ENCODE data around the gene BMI1. TPM values are rescaled to one million over a fixed set of nuclear protein-coding genes. Genes with fewer than 3 reads are reported as not detected.

The BMI1 gene
- total and polyA plus RNA-seq, 7 experiments from 2014 or later, result 26.1 to 80.5 (median 47.8) TPM

DNA sequence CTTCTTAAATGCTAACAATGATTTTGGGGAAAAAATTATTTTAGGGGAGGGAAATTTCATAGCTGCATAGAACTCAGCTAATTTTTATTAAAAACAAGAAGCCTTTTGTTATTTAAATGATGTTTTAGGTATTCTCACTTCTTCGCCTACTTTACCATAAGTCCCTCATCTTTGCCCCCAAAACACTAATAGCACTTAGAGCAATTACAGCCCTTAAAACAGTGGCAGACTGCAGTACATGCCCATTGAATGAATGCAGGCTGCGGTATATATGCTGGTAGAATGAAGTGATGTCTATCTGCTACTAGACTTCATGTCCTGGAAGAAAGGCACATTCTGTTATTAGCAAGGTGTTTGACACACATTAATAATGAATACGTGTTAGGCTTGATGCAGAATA is 21.5 kb downstream of the BMI1 start:
- intact Hi-C loops (cut with micrococcal nuclease), result loop anchor here (5.0 to 10.0 kb wide), 4 partner anchors 135 to 852 kb away; partner anchors contain the start of gene PTF1A (in 1 of the 2)
- Histone ChIP-seq H3K27me3 (ENCODE audit: control insufficient read depth in 2 of 2, insufficient read depth in 2 of 2, low read length in 2 of 2) (peaks cover 49 to 76% of the 10 kb centered on the region in 2 donors), H3K4me1 (ENCODE audit: control insufficient read depth in 2 of 2, insufficient read depth in 2 of 2, low read length in 2 of 2) (peaks cover 8 to 12% of the 10 kb centered on the region in 2 donors), H3K9me3 (ENCODE audit: control insufficient read depth in 2 of 3, low read length in 3 of 3) (peaks cover 0 to 4% (median 0%) of the 10 kb centered on the region in 3 experiments), H3K27ac (ENCODE audit: low read depth, low read length) (no peak overlapping the region), H3K4me3 (ENCODE audit: low read length) (no peak overlapping the region), H3K36me3 (ENCODE audit: control insufficient read depth in 2 of 3, insufficient read depth in 3 of 3, low read length in 3 of 3) (no peaks in the 10 kb centered on the region)
- DNase-seq (no peak), ATAC-seq (no peak)
- Mint-ChIP-seq H3K27ac (peak overlapping the region in 1 of 9 donors; percentile 67), H3K36me3 (peaks cover 0 to 13% (median 0%) of the 10 kb centered on the region in 5 donors), H3K9me3 (peaks cover 0 to 68% (median 19%) of the 10 kb centered on the region in 11 donors), H3K27me3 (peaks cover 71 to 84% (median 84%) of the 10 kb centered on the region in 5 donors), H3K4me1 (peaks cover 0 to 46% (median 18%) of the 10 kb centered on the region in 7 donors), H3K4me3 (peak overlapping the region in 2 of 10 donors; percentile 14 to 56)
- ChIA-PET POLR2A (interaction anchor here (0.9 to 3.3 kb wide), 4 partner anchors 21 to 94 kb away, joined by 4 to 11 read pairs (median 7); no protein-coding TSS in a partner anchor), CTCF (interaction anchor here (0.7 kb wide), 1 partner anchor 331 kb away, joined by 3 read pairs; no protein-coding TSS in a partner anchor)

DNA sequence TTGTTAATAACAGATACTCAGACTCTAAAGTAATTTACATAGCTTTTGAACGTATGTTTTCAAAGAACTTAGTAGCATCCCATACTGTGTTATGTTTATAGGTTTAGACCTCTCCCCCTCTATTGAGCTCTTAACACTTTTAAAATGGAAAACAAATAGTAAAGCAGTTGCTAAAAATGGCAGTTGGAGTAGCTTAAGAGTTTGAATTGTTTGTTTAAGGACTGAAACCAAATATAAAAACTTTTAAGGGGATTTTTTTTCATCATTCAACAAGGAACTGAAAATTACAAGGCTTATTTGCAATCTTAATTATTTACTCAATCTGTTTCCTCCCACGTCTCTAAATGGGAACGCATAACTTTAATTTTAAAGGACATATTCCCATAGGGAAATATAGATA is 22.8 kb downstream of the BMI1 start:
- Histone ChIP-seq H3K36me3 (ENCODE audit: control insufficient read depth in 2 of 3, insufficient read depth in 3 of 3, low read length in 3 of 3) (no peaks in the 10 kb centered on the region), H3K9me3 (ENCODE audit: control insufficient read depth in 2 of 3, low read length in 3 of 3) (peaks cover 0 to 4% (median 0%) of the 10 kb centered on the region in 3 experiments), H3K4me3 (ENCODE audit: low read length) (no peak overlapping the region), H3K27me3 (ENCODE audit: control insufficient read depth in 2 of 2, insufficient read depth in 2 of 2, low read length in 2 of 2) (peaks cover 36 to 63% of the 10 kb centered on the region in 2 donors), H3K4me1 (ENCODE audit: control insufficient read depth in 2 of 2, insufficient read depth in 2 of 2, low read length in 2 of 2) (peaks cover 8 to 12% of the 10 kb centered on the region in 2 donors), H3K27ac (ENCODE audit: low read depth, low read length) (no peak overlapping the region)
- CTCF ChIA-PET, result interaction anchor here (0.7 kb wide), 2 partner anchors 17 to 84 kb away, joined by 3 read pairs; no protein-coding TSS in a partner anchor
- POLR2A ChIA-PET, result interaction anchor here (0.7 to 3.3 kb wide), 7 partner anchors 8 to 1106 kb away, joined by 3 to 11 read pairs (median 4); partner anchors contain the start of gene COMMD3
- peaks cover 60 to 84% (median 71%) of the 10 kb centered on the region in 5 donors for H3K27me3 Mint-ChIP-seq
- no peak for DNase-seq
- H3K27ac Mint-ChIP-seq, result peak overlapping the region in 2 of 9 donors; percentile 41 to 52
- H3K4me1 Mint-ChIP-seq, result peaks cover 0 to 37% (median 17%) of the 10 kb centered on the region in 7 donors
- H3K9me3 Mint-ChIP-seq, result peaks cover 0 to 62% (median 17%) of the 10 kb centered on the region in 11 donors
- ATAC-seq, result no peak
- peaks cover 0 to 13% (median 0%) of the 10 kb centered on the region in 5 donors for H3K36me3 Mint-ChIP-seq
- peak overlapping the region in 1 of 10 donors; percentile 65 for H3K4me3 Mint-ChIP-seq
- intact Hi-C loops (cut with micrococcal nuclease), result loop anchor here (1.0 to 10.0 kb wide), 5 partner anchors 10 to 851 kb away; partner anchors contain the start of gene PTF1A (in 1 of the 2)

- Mint-ChIP-seq H3K27ac (peak overlapping the region in 6 of 9 donors; percentile 25 to 92 (median 46)), H3K36me3 (peaks cover 0 to 13% (median 0%) of the 10 kb centered on the region in 5 donors), H3K27me3 (peaks cover 58 to 82% (median 65%) of the 10 kb centered on the region in 5 donors), H3K9me3 (peaks cover 0 to 57% (median 17%) of the 10 kb centered on the region in 11 donors), H3K4me1 (peaks cover 0 to 33% (median 17%) of the 10 kb centered on the region in 7 donors), H3K4me3 (peak overlapping the region in 5 of 10 donors; percentile 35 to 75 (median 48))
- H3K4me3 ChIP-seq (ENCODE audit: low read length), result no peak overlapping the region
- no peak for DNase-seq
- POLR2A ChIA-PET, result interaction anchor here (0.9 to 3.3 kb wide), 5 partner anchors 9 to 91 kb away, joined by 4 to 11 read pairs (median 4); partner anchors contain the start of gene COMMD3
- ATAC-seq, result no peak
- intact Hi-C loops (cut with micrococcal nuclease), result loop anchor here (5.0 to 10.0 kb wide), 4 partner anchors 133 to 851 kb away; partner anchors contain the start of gene PTF1A (in 1 of the 2)
- H3K27ac ChIP-seq (ENCODE audit: low read depth, low read length), result no peak overlapping the region
- CTCF ChIA-PET, result no interaction called here
- peaks cover 0 to 4% (median 0%) of the 10 kb centered on the region in 3 experiments for H3K9me3 ChIP-seq (ENCODE audit: control insufficient read depth in 2 of 3, low read length in 3 of 3)
- H3K27me3 ChIP-seq (ENCODE audit: control insufficient read depth in 2 of 2, insufficient read depth in 2 of 2, low read length in 2 of 2), result peaks cover 31 to 57% of the 10 kb centered on the region in 2 donors
- peaks cover 8 to 12% of the 10 kb centered on the region in 2 donors for H3K4me1 ChIP-seq (ENCODE audit: control insufficient read depth in 2 of 2, insufficient read depth in 2 of 2, low read length in 2 of 2)
- no peaks in the 10 kb centered on the region for H3K36me3 ChIP-seq (ENCODE audit: control insufficient read depth in 2 of 3, insufficient read depth in 3 of 3, low read length in 3 of 3)
Observed at GRCh38 chr10:22344249-22344648, 23.4 kb downstream of the BMI1 start.

DNA sequence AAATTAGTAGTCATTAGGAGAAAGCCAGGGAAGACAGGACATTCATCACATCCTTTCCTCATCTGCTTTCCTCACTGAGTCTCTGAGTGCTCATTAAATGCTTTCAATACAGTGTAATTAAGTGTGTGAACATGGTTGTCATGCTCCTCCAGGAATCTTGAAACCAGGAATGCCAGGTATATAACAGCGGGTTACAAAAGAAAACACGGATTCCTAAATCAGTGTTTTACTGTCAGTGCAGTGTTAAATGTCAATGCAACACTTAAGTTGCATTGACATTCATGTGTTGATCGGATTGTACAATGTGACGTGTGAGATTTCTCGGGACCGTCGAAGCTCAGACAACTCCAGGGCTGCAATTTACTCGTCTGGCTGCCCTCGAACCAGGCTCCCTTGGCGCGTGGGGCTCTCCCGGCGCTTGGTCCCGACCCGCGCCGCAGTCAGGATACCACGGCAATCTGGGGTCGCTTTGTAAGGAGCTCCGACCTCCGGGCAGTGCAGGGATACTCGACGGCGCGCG is 23.9 kb downstream of the BMI1 start:
- no peak overlapping the region for H3K4me3 ChIP-seq (ENCODE audit: low read length)
- ATAC-seq (no peak), DNase-seq (peak in 2 of 9 donors; percentile 5 to 14)
- H3K4me1 Mint-ChIP-seq, result peaks cover 0 to 28% (median 15%) of the 10 kb centered on the region in 7 donors
- ChIA-PET POLR2A (interaction anchor here (0.6 to 3.3 kb wide), 4 partner anchors 16 to 92 kb away, joined by 3 to 11 read pairs (median 6); partner anchors contain the start of gene COMMD3), CTCF (no interaction called here)
- H3K4me1 ChIP-seq (ENCODE audit: control insufficient read depth in 2 of 2, insufficient read depth in 2 of 2, low read length in 2 of 2), result peaks cover 7 to 8% of the 10 kb centered on the region in 2 donors
- peaks cover 0 to 4% (median 0%) of the 10 kb centered on the region in 3 experiments for H3K9me3 ChIP-seq (ENCODE audit: control insufficient read depth in 2 of 3, low read length in 3 of 3)
- intact Hi-C loops (cut with micrococcal nuclease), result loop anchor here (5.0 to 10.0 kb wide), 4 partner anchors 132 to 850 kb away; partner anchors contain the start of gene PTF1A (in 1 of the 2)
- H3K27me3 Mint-ChIP-seq, result peaks cover 53 to 77% (median 61%) of the 10 kb centered on the region in 5 donors
- peaks cover 26 to 52% of the 10 kb centered on the region in 2 donors for H3K27me3 ChIP-seq (ENCODE audit: control insufficient read depth in 2 of 2, insufficient read depth in 2 of 2, low read length in 2 of 2)
- peaks cover 0 to 52% (median 17%) of the 10 kb centered on the region in 11 donors for H3K9me3 Mint-ChIP-seq
- no peaks in the 10 kb centered on the region for H3K36me3 ChIP-seq (ENCODE audit: control insufficient read depth in 2 of 3, insufficient read depth in 3 of 3, low read length in 3 of 3)
- no peak overlapping the region for H3K27ac ChIP-seq (ENCODE audit: low read depth, low read length)
- H3K27ac Mint-ChIP-seq, result peak overlapping the region in 6 of 9 donors; percentile 25 to 92 (median 46)
- H3K36me3 Mint-ChIP-seq, result peaks cover 0 to 12% (median 0%) of the 10 kb centered on the region in 5 donors
- H3K4me3 Mint-ChIP-seq, result peak overlapping the region in 8 of 10 donors; percentile 14 to 75 (median 45)

- POLR2A ChIA-PET, result interaction anchor here (0.6 to 1.2 kb wide), 3 partner anchors 15 to 92 kb away, joined by 3 to 6 read pairs (median 3); no protein-coding TSS in a partner anchor
- Histone ChIP-seq H3K27ac (ENCODE audit: low read depth, low read length) (no peak within 1 kb of the TSS), H3K4me1 (ENCODE audit: control insufficient read depth in 2 of 2, insufficient read depth in 2 of 2, low read length in 2 of 2) (peaks cover 0 to 6% of the 10 kb centered on the region in 2 donors), H3K36me3 (ENCODE audit: control insufficient read depth in 2 of 3, insufficient read depth in 3 of 3, low read length in 3 of 3) (no peaks in the 10 kb centered on the region), H3K4me3 (ENCODE audit: low read length) (no peak within 1 kb of the TSS), H3K27me3 (ENCODE audit: control insufficient read depth in 2 of 2, insufficient read depth in 2 of 2, low read length in 2 of 2) (peaks cover 26 to 47% of the 10 kb centered on the region in 2 donors), H3K9me3 (ENCODE audit: control insufficient read depth in 2 of 3, low read length in 3 of 3) (peaks cover 0 to 4% (median 0%) of the 10 kb centered on the region in 3 experiments)
- H3K36me3 Mint-ChIP-seq, result peaks cover 0 to 8% (median 0%) of the 10 kb centered on the region in 5 donors
- peak within 1 kb of the TSS in 7 of 9 donors; percentile 25 to 92 (median 58) for H3K27ac Mint-ChIP-seq
- H3K4me1 Mint-ChIP-seq, result peaks cover 0 to 24% (median 11%) of the 10 kb centered on the region in 7 donors
- H3K4me3 Mint-ChIP-seq, result peak within 1 kb of the TSS; percentile 9 to 75 (median 46)
- CTCF ChIA-PET, result no interaction called here
- peaks cover 49 to 75% (median 57%) of the 10 kb centered on the region in 5 donors for H3K27me3 Mint-ChIP-seq
- DNase-seq (peak in 4 of 9 donors; percentile 23 to 61 (median 38)), ATAC-seq (peak; percentile 48)
- peaks cover 0 to 47% (median 17%) of the 10 kb centered on the region in 11 donors for H3K9me3 Mint-ChIP-seq
- intact Hi-C loops (cut with micrococcal nuclease), result loop anchor here in 1 of 2 donors (10.0 kb wide), 1 partner anchor 849 kb away; the partner anchor contains the start of gene PTF1A
Observed at GRCh38 chr10:22345301-22346095, 24.6 kb downstream of the BMI1 start, which contains the start of gene SPAG6. Gene SPAG6 (plus strand): TSS chr10:22345496. CDS start chr10:22345612, 116 bp downstream.

All from naive thymus-derived CD4-positive, alpha-beta T cell (primary cell).